Activated CD4-positive, CD25-positive, alpha-beta regulatory T cell (primary cell): Measurements from ENCODE around the gene RETREG1.

ENCODE experiments used
- DNase-seq, 4 experiments: peaks; one replicate each; lab custom pipeline; 2025; lab: John Stamatoyannopoulos, UW

Gene RETREG1

DNA sequence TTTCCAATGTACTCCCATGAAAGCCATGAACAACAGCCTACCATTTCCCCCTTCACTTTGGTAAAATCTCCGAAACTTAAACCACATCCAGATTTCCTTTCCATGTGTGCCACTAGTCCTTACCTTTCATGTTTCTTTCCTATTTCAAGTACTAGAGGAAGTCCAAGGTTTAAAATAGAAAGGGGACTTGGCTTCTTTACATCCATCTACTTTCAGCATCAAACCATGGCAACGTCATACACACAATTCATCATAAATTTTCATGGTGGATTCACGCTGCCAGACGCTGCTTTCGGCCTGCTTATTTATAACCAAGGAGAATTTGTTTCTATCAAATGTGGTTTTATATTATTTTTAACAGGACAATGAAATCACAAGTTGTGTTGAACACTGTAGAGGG is 92.5 kb downstream of the RETREG1 start:
- DNase-seq = no peak

DNA sequence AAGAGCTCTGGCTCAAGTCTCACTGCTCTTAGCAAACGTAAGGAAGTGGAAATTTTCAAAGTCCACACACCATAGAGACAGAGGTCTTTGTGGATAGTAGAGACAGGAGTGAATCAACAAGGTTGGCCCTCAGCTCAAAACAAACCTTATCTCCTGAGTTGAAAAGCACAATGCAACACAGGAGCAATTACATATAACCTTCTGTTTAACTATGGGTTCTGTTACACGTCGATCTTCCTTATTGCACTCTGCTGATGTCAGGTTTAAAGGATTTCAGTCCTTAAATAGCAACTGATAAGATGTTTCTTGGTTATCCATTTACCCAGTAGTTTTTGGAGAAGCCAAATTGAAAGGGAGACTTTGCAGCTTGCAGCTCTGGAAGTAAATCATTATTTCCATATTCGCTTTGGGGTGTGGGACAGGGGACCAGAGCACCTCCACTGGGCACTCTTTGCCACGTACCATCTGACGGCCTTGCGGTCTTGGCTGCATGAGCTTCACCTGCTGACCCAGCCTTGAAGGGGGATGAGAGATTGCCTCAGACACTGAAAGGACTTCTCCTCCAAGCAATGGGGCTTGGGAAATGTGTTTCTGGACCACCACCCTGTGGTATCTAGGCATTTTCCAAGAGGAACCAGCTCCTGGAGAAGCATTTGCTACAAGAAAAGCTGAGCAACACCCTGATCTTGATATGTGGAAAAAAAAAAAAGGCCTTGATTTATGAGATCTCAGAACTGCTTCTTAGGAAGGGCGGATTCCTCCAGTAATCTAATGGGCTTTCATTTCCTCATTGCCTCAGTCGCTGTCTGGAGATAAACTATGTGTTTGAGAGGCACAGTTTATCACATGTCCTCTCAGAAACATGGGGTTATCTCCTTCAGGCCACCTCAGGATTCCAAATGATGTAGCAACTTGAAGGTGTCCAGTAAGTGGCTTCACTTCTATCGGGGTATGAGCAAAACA is 95.0 kb downstream of the RETREG1 start:
- no peak for DNase-seq

DNA sequence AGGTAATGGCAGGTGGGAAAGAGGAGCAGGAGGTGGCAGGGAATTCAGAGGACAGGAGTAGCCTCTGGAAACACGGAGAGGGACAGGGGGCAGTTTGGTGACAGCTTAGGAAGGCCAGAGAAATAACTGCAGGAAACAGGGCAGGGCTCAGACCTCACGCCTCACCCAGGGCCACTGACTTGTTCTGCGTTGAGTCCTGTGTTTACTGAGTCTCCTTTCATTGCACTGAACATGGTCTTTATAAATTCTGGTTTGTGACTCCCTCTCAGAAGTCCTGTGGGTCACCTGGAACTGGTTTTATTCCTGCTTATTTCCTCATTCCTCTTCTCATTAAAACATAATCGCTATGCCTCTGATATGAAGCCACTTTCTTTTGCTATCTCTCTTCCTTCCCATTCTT is 96.0 kb downstream of the RETREG1 start:
- no peak for DNase-seq

DNA sequence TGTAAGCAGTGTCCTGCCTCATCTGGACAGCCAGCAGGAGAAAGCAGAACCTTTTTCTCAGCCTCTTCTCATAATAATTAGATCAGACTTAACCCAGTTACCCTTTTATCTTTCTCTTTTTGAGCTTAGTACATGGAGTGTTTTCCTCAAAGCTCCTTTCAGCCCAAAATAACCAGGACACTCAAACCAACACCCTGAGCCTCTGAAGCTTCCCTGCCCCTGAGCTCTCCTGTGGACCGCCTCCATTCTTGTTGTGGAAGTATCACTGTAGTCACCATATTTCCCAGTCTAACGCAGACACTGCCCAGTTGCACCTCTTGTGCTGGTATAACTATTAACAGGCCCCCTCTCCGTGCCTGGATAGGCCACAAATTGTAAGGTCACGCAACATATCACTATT is 97.4 kb downstream of the RETREG1 start:
- DNase-seq = no peak

DNA sequence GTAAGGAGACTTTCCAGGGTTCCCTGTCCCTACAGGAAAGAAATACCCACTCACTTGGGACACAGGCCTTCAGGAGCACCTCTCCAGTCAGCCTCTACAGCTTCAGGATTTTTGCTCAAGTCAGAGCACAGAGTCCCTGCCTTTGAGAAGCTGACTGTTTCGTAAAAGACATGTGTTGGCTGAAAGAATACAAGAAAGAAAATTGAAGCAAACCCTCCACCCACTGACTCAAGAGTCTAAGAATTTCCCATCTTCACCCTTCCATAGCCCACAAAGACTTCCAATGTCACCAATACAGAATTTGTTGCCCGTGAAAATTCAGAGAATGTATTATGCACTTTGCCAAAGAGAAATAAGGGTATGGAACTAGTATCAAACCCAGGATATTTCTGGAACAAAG is 98.2 kb downstream of the RETREG1 start:
- DNase-seq = no peak

DNA sequence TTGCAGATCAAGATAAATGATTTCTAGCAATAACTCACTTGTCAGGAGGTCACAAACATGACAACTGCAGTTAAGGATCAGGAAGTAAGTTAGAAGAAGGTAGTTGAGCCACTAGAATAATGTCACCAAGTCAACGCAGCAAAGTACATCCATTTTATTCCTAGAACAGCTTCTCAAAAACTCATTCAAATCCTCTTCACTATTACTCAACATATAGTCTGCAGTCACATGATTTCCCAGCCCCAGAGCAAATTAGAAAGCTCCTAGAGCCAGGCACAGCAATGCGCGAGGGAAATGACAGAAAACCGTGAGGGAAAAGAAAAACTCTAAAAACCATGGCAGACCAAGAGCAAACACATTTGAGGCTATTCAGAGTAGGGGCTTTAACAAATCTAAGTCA is 101.3 kb downstream of the RETREG1 start:
- no peak for DNase-seq

DNA sequence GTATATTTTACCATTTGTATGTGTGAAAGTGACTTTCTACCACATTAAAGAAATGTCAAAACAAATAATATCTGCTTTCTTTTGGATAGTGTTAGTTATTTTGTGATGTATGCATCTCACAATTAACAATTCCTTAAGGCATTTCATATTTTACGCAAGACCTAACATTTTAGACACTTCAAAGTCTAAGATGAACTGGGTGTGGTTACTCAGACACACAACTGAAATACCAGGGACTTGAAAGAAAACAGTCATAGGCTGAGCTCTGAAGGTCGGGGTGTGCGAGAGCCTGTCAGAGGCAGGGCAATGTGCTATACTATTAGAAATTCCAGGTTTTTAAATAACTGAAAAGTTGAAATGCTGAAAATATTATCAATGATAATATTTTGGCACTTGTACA is 106.7 kb downstream of the RETREG1 start:
- DNase-seq = no peak

DNA sequence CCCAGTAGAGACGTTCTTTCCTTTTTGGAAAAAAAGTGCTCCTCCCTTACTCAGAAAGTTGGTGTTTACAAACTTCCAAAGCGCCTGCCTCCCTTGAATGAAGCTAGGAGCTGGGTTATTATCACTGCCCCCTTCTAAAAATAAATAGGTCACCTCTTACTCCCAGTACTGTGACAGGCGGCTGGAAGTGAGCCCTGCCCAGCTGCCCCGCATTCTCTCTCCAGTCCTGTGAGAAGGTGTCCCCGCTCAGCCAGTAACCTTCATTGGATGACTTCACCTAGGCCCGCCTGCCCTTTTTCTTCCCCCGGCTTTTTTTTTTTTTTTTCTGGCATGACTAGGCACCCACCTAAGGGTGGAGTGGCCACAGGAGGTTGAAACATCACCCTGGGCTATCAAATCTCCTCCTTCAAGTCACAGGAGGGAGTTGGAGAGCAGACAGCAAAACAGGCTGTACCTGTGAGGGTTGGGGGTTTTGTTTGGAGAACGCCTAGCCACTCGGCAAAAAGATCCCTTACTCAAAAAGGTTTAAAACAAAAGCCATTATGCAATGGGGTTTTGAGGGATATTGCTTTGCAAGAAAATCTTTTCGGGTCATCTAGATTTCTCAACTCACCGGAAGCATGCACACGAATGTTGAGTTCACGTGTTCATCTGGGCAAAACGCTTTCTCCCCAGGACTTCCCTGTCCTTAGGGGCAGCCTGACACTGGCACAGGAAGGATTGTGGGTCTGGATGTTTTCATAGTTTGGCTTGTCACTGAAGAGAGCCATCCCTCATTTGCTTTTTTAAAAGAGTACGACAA is 107.9 kb downstream of the RETREG1 start:
- no peak for DNase-seq

DNA sequence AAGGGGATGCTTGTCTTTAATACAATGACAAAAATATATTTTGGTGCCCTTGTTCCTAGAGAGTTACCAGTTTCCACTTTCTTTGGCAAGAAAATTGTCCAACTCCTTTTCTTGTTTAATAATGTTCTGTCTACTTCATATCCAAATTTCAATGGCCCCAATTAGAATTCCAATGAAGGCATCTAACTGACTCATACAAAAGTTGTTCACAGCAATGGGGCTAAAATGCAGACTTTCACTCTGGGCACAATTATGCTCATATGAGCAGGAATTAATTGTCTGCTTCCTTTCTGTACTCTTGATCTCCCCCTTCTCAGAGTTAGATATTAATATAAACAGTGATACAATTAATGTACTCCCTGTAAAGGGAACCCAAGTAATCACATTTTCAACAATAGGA is 109.1 kb downstream of the RETREG1 start:
- DNase-seq = no peak

DNA sequence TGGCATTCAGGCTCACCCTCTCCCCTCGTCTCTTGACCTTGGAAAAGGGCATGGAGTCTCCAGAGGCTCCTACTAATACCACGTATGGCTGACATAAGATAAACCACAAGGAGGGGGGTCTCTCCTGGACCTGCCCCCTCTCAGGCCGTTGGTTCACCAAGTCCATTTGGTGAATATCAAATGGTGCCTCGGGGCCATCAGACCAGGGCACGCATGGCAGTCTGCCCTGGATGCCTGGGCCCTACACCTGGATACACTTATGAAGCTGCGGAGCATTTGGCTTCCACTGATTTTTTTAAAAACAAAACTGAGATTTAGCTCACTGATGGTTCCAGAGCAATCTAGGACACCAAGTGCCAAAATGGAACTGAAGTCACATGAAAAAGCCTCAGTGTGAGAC is 110.9 kb downstream of the RETREG1 start:
- no peak for DNase-seq

DNA sequence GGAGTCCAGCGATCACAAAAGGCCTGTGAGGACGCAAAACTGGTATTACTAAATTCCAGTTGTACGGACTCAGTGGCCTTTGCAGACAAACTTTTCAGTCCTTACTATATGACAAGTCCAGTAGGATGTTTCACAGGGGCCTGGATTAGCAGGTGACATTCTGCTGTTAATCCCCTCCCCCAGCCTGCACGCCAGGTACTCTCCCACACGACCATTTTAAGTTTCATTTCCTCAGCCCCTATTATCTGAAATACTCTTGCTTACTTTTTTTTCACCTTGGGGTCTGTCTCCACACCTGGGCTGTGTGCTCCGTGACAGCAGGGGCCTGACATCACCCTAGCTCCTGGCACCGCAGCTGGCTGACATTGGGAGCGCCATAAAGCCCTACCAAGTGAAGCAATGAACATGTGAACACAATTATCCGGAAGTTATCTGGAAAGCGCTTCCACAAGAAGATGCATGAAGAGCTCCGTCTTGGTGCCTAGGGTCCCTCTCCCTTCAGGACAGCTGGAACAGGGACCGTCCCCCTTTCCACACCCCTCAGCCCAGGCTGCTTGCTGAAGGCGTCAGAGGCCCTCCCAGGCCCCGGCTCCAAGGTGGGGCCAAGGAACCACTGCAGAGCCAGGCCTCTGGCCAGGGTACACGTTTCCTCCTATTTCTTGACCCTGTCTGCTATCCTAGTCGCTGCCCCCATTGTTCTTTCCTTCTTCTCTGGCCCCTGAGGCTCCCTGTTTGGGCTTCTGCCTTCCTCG is 111.5 kb downstream of the RETREG1 start:
- no peak for DNase-seq

DNA sequence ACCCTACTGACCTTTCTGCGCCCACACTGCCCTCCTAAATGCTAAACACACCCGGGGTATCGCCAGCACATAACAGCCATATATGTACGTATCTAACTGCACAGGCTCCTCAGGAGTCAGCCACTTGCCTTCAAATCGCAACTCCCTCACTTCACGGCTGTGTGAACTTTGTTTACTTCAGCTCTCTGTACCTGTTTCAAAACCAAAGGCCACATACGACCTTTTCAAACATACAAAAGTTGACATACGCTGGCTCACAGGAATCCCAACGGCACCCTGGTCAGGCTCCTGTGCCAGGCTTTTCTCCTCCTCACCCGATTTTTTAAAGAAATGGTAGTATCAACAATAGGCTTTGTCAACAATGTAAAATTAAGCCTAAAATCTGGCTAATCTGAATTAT is 112.2 kb downstream of the RETREG1 start:
- DNase-seq = no peak

DNA sequence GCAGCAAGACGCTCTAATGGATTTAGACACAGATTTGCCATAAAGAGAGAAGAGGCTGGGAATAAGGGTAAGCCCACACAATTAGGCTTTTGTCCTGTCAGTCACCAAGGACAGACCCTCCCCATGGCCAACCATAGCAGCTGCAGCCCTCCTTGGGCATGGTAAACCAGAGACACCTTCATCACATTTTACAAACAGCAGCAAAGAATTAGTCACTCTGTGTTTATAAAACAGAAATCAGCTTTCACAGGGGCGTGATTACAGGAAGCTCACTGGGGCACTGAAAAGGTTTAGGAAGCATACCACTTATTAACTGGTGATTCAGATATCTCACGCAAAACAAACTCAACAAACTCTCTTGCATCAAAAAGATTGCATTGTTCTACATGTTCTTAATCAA is 113.9 kb downstream of the RETREG1 start:
- no peak for DNase-seq

DNA sequence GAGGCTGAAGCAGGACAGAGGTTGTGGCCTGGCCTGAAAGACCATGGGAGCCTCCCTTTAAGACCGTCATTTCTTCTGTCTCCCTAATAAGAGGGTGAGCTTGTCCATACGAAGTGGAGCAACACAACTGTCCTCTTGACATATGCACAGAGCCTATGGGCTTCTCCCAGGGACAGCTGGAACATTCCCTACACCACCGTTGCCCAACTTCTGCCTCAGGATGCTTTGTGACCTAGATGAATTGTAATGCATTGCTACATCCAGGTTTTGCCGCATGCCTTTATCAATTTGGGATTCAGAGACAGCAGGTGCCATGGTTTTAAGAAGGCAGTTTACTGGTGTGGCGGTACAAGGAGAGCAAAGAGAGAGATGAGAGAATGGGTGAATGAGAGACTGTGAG is 116.8 kb downstream of the RETREG1 start:
- no peak for DNase-seq

DNA sequence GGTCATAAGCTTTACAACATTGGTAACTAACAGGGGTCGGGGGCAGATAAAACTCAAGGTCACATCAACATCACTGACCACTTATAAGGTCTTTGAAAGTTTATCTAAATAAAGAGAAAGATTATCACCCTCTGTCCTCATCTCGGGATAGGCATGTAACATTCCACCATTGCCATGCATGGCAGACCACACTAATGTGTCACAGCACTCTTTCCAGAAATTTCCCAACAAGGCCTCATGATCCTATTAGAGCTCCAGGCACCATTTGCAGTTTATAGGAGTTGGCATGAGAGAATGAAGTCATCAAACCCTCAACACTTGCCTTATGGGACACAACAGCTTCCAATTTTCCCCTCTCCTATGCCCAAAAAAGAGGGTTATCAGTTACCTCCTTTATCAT is 119.3 kb downstream of the RETREG1 start:
- DNase-seq = no peak

DNA sequence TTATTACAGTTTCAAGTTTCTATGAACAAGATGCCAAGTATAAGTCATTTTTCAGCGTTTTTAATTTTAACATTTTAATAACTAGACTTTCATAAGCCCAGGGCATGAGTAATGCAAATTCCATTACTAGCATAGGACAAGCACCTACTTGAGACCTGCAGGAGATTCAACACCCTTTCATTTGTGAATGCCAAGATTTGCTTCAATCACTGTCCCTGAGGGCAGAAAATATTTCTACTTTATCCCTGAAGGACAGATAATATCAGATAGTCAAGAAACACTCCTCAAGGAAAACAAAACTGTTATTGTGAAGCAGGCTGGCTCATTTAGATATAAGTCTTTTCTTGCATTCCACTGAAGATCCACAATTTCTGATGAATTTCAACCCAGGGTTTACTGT is 123.5 kb downstream of the RETREG1 start:
- no peak for DNase-seq

DNA sequence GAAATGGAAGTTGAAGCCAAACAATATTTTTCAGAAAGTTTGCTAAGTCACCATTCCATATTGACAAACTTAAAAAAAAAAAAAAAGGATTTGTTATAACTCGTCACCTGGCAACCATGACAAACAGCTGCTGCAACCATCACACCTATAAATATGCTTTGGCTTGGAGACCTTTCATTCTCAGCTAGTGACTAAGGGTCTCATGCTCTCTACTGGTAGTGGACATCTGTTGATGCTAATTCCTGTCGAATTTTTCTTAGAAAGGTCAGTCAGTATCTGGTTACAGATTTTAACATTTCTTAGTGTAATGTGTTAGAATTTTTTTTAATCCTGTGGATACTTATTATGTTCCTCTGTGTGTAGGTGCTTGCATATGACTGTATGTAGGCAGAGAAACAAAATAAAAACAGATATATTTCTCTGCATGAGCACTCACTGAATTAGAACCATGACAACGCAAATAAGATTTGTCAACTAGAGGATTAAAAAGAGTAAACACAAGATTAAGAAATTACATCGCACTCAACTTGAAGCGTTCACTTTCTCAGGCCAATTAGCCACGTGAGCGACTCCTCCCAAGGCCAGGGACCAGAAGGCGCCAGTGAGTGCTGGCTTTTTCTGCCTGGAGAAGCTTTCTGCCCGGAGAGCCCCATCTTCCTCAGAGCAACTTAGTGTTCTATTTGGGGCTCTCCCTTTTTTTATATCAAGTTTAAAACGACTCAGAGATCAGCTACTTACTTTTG is 124.2 kb downstream of the RETREG1 start:
- no peak for DNase-seq

DNA sequence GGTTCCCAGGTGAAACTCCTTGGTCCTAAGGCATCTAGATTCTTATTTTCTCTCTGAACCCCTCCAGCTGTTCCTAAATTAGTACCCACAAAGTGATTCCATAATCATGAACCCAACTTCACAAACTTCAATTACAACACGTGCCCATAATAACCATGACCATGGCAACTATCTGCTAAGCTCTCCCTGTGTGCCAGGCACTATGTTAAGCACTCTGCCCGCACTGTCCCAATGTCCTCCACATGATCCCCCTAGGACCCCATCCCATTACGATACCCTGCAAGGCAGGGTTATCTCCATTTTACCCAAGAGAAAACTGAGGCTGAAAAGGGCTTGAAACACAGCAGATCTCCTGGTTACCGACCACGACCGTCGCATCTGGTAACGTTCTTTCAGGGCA is 125.9 kb downstream of the RETREG1 start:
- no peak for DNase-seq

DNA sequence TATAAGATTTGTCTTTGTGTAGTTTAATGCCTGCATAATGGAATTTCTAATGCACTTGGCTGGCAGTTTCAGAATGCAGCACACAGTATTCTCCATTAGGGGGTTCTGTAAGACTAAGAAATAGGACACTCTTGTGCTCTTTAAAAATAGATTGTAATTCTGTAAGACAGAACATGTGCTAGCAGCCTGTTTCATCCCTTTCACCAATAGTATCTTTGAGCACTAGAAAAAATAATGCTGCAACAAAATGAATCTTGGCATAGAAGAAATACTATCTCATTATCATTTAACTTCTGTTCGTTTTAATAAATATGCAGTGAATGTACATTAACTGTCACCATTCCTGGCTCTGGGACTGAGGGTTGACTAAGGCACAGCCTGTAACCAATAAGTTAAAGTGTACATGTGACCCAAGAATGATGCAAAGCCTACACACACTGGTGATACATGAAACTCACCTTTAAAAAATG is 127.4 kb downstream of the RETREG1 start:
- DNase-seq = no peak

DNA sequence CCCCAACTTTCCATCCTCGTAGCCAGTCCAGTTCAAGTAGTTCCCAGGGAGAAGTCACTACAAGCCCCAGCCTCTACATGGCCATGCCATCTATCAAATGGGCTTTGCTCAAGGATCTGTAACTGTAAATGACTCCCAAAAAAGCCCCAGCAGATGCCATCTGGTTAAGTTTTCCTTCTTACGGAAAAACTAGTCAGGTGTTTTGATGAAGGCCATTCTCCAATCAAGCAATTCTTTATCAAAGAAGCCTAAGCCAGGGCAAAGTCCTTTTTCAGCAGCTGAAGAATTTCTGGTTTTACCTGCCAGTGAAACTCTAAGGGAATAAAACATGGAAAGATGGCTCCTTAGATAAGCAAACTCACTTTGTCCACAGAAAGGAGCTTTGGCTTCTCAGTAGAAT is 129.3 kb downstream of the RETREG1 start:
- no peak for DNase-seq

DNA sequence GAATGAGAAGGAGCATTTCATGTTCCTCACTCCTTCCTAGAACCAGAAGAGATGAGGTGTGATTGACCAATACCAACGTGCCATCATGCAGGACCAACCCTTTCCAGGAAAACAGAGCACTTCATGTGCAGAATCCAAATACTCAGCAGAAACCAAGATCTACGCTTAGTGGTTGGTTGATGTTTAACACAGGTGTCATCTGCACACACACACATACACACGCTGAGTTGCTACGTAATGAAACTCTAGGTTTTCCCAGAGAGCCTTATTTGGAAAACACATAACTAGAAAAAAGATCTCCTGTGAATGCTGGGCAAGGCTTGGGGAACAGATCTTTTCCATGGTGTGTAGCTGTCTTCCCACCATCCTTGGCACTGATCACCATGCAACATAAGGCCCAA is 130.1 kb downstream of the RETREG1 start:
- DNase-seq = no peak

DNA sequence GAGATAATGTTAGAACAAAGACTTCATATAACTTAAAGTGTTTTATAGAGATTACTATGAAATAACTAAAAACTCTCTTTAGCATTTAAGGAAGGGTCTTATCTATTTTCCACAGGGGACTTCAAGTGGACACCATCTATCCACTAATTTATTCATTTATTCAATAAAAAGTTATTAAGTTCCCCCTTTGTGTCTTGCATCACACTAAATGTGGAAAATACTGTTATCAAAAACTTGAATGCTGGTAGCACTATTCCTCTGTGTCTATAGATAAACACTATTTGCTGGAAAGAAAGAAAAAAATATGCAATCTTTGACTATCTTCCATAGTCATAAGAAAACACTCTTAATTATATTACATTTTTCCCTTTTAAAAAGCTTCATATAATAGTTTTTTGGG is 131.1 kb downstream of the RETREG1 start:
- no peak for DNase-seq
